ENCODE results near the gene PSMD5.

DNA sequence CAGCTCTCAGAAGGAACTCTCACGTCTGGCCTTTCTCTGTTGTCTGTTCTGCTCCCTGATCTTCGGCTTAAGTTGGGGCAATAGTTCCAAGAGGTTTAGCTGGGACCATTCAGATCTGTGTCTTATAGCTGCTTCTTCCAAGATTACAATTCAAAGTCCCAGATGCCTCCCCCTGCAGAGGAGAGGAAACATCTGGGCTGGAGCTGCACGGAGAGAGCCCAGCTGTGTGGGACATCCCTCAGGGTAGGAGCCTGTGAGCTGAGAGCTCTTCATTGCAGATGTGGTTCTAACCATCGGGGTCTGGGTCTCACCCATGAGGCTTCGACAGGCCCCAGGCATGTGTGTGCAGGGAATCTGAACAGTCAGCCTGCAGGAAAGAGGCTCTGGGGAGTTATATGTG lies 43.2 kb upstream of the PSMD5 start:
- TF ChIP-seq, protein P1, sequence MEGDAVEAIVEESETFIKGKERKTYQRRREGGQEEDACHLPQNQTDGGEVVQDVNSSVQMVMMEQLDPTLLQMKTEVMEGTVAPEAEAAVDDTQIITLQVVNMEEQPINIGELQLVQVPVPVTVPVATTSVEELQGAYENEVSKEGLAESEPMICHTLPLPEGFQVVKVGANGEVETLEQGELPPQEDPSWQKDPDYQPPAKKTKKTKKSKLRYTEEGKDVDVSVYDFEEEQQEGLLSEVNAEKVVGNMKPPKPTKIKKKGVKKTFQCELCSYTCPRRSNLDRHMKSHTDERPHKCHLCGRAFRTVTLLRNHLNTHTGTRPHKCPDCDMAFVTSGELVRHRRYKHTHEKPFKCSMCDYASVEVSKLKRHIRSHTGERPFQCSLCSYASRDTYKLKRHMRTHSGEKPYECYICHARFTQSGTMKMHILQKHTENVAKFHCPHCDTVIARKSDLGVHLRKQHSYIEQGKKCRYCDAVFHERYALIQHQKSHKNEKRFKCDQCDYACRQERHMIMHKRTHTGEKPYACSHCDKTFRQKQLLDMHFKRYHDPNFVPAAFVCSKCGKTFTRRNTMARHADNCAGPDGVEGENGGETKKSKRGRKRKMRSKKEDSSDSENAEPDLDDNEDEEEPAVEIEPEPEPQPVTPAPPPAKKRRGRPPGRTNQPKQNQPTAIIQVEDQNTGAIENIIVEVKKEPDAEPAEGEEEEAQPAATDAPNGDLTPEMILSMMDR (IDR thresholded peaks at IDR 0.05; ENCODE audit: borderline replicate concordance, extremely low read depth, low read length, poor library complexity, severe bottlenecking), result no peak
- TF ChIP-seq EZH2 (IDR thresholded peaks at IDR 0.05; ENCODE audit: borderline replicate concordance, low read depth, low read length, severe bottlenecking), result no peak
